ENCODE data around the gene THSD4.

Gene THSD4

GRCh38 chr15:71798641-71799040 lies 683.4 kb downstream of the THSD4 start:
- TF ChIP-seq CTCF (IDR thresholded peaks at IDR 0.05), result no peak
- Histone ChIP-seq H3K4me3 (no peak overlapping the region), H3K27ac (no peak overlapping the region)
- no peak for DNase-seq (ENCODE audit: low spot score)

GRCh38 chr15:71800190-71800589 lies 684.9 kb downstream of the THSD4 start:
- TF ChIP-seq CTCF (IDR thresholded peaks at IDR 0.05), result no peak
- no peak for DNase-seq (ENCODE audit: low spot score)
- no peak overlapping the region for H3K4me3 ChIP-seq

GRCh38 chr15:71800835-71801745 lies 685.8 kb downstream of the THSD4 start:
- Histone ChIP-seq H3K27ac (no peak overlapping the region), H3K4me3 (no peak overlapping the region)
- peak; percentile 85 for TF ChIP-seq CTCF (IDR thresholded peaks at IDR 0.05)
- DNase-seq (ENCODE audit: low spot score), result no peak

More at GRCh38 chr15:71800190-71800589, 684.9 kb downstream of the THSD4 start:
- H3K27ac ChIP-seq, result no peak overlapping the region

GRCh38 chr15:71801935-71802655 lies 686.8 kb downstream of the THSD4 start:
- DNase-seq (ENCODE audit: low spot score), result no peak
- no peak for TF ChIP-seq CTCF (IDR thresholded peaks at IDR 0.05)
- no peak overlapping the region for H3K4me3 ChIP-seq

GRCh38 chr15:71802770-71803169 lies 687.5 kb downstream of the THSD4 start:
- DNase-seq (ENCODE audit: low spot score), result no peak
- Histone ChIP-seq H3K4me3 (no peak overlapping the region), H3K27ac (no peak overlapping the region)
- no peak for TF ChIP-seq CTCF (IDR thresholded peaks at IDR 0.05)

More at GRCh38 chr15:71801935-71802655, 686.8 kb downstream of the THSD4 start:
- H3K27ac ChIP-seq, result no peak overlapping the region

- DNase-seq (ENCODE audit: low spot score), result no peak
- TF ChIP-seq CTCF (IDR thresholded peaks at IDR 0.05), result no peak
- no peak overlapping the region for H3K27ac ChIP-seq
- H3K4me3 ChIP-seq, result no peak overlapping the region
Observed at GRCh38 chr15:71804226-71804625, 689.0 kb downstream of the THSD4 start.
